Mesodermal cell (in vitro differentiated cells): Measurements from ENCODE around the gene GCK.

Experiments used
- H3K27ac ChIP-seq: 2 replicates; pipeline ENCODE4 v1.7.0; 2013; ENCODE audit warnings: mild to moderate bottlenecking, low read depth, low read length, moderate library complexity; ENCODE audit not compliant: severe bottlenecking
- H3K36me3 ChIP-seq: 2 replicates; pipeline ENCODE4 v1.7.1; 2013; ENCODE audit warnings: mild to moderate bottlenecking, low read length, moderate library complexity; ENCODE audit not compliant: control insufficient read depth, insufficient read depth
- H3K4me1 ChIP-seq: one replicate; pipeline ENCODE4 v1.7.1; 2013; ENCODE audit warnings: mild to moderate bottlenecking, low read length; ENCODE audit not compliant: insufficient read depth, control insufficient read depth, poor library complexity, severe bottlenecking
- H3K4me3 ChIP-seq: 2 replicates; pipeline ENCODE4 v1.7.0; 2013; ENCODE audit warnings: low read length, control low read depth, mild to moderate bottlenecking; ENCODE audit not compliant: insufficient read depth, poor library complexity, severe bottlenecking; ENCODE audit errors: extremely low read depth
- H3K9me3 ChIP-seq: 2 replicates; pipeline ENCODE4 v1.7.1; 2013; ENCODE audit warnings: mild to moderate bottlenecking, low read length, moderate library complexity; ENCODE audit not compliant: control insufficient read depth
- WGBS, 2 experiments: methylation state at CpG; one replicate each; pipeline ENCODE4 v1.1.5; 2013; ENCODE audit warnings: missing lambda C conversion rate in 2 of 2; ENCODE audit not compliant: insufficient coverage in 2 of 2; 5-methylcytosine and 5-hydroxymethylcytosine counted together

The GCK gene

GRCh38 chr7:44229546-44230105 lies 40.4 kb upstream of the GCK start:
- Histone ChIP-seq H3K9me3 (no peaks in the 10 kb centered on the region), H3K4me3 (no peak overlapping the region), H3K36me3 (no peaks in the 10 kb centered on the region), H3K4me1 (no peaks in the 10 kb centered on the region), H3K27ac (no peak overlapping the region)
- 90 to 95% methylated on average over 7 to 11 of the region's 11 CpGs for WGBS, 2 experiments

GRCh38 chr7:44228571-44229350 lies 39.5 kb upstream of the GCK start:
- no peaks in the 10 kb centered on the region for H3K4me1 ChIP-seq
- 91 to 92% methylated on average over 21 to 24 of the region's 29 CpGs for WGBS, 2 experiments
- H3K9me3 ChIP-seq = no peaks in the 10 kb centered on the region
- no peak overlapping the region for H3K4me3 ChIP-seq
- H3K27ac ChIP-seq = no peak overlapping the region
- H3K36me3 ChIP-seq = no peaks in the 10 kb centered on the region

- Histone ChIP-seq H3K9me3 (no peaks in the 10 kb centered on the region), H3K27ac (no peak overlapping the region), H3K4me1 (no peaks in the 10 kb centered on the region), H3K4me3 (no peak overlapping the region), H3K36me3 (no peaks in the 10 kb centered on the region)
- 90% methylated on average over 13 to 14 of the region's 14 CpGs for WGBS, 2 experiments
These were observed 38.7 kb upstream of the GCK start for GRCh38 chr7:44227911-44228310.

GRCh38 chr7:44226396-44226753 lies 37.1 kb upstream of the GCK start:
- Histone ChIP-seq H3K36me3 (no peaks in the 10 kb centered on the region), H3K9me3 (no peaks in the 10 kb centered on the region), H3K27ac (no peak overlapping the region), H3K4me3 (no peak overlapping the region), H3K4me1 (no peaks in the 10 kb centered on the region)
- WGBS, 2 experiments = 82 to 88% methylated on average over 8 to 17 of the region's 17 CpGs

GRCh38 chr7:44225566-44226395 lies 36.5 kb upstream of the GCK start:
- no peaks in the 10 kb centered on the region for H3K4me1 ChIP-seq
- H3K4me3 ChIP-seq = no peak overlapping the region
- no peaks in the 10 kb centered on the region for H3K9me3 ChIP-seq
- WGBS, 2 experiments = 80 to 92% methylated on average over 25 to 26 of the region's 26 CpGs
- no peak overlapping the region for H3K27ac ChIP-seq
- H3K36me3 ChIP-seq = no peaks in the 10 kb centered on the region

- H3K4me1 ChIP-seq = no peaks in the 10 kb centered on the region
- 84 to 91% methylated on average over 7 to 10 of the region's 10 CpGs for WGBS, 2 experiments
- H3K27ac ChIP-seq = no peak overlapping the region
These were observed 35.8 kb upstream of the GCK start for GRCh38 chr7:44224974-44225565.

GRCh38 chr7:44224080-44224973 lies 35.1 kb upstream of the GCK start:
- Histone ChIP-seq H3K9me3 (no peaks in the 10 kb centered on the region), H3K36me3 (no peaks in the 10 kb centered on the region), H3K4me3 (no peak overlapping the region), H3K27ac (no peak overlapping the region), H3K4me1 (no peaks in the 10 kb centered on the region)
- 77 to 85% methylated on average over 9 to 16 of the region's 18 CpGs for WGBS, 2 experiments

More at GRCh38 chr7:44224974-44225565, 35.8 kb upstream of the GCK start:
- Histone ChIP-seq H3K36me3 (no peaks in the 10 kb centered on the region), H3K9me3 (no peaks in the 10 kb centered on the region), H3K4me3 (no peak overlapping the region)

GRCh38 chr7:44223362-44224079 lies 34.3 kb upstream of the GCK start:
- 36 to 58% methylated on average over 3 to 4 of the region's 5 CpGs for WGBS, 2 experiments

GRCh38 chr7:44222776-44223261 lies 33.6 kb upstream of the GCK start:
- no peak overlapping the region for H3K27ac ChIP-seq
- H3K36me3 ChIP-seq = no peaks in the 10 kb centered on the region
- H3K4me3 ChIP-seq = no peak overlapping the region
- H3K9me3 ChIP-seq = no peaks in the 10 kb centered on the region
- peaks cover 3% of the 10 kb centered on the region for H3K4me1 ChIP-seq
- WGBS, 2 experiments = 91 to 93% methylated on average over 11 of the region's 11 CpGs

More at GRCh38 chr7:44223362-44224079, 34.3 kb upstream of the GCK start:
- H3K4me3 ChIP-seq = no peak overlapping the region
- H3K4me1 ChIP-seq = peaks cover 3% of the 10 kb centered on the region
- no peaks in the 10 kb centered on the region for H3K9me3 ChIP-seq
- H3K27ac ChIP-seq = no peak overlapping the region
- no peaks in the 10 kb centered on the region for H3K36me3 ChIP-seq
